ENCODE data around the gene OTX1.

- TF ChIP-seq CTCF (IDR thresholded peaks at IDR 0.05) (no peak), SP1 (CRISPR knock-in tag; conservative IDR thresholded peaks at IDR 0.05) (no peak), JUN (CRISPR knock-in tag; IDR thresholded peaks at IDR 0.05) (no peak), MAX (CRISPR knock-in tag; IDR thresholded peaks at IDR 0.05) (no peak), NFYB (CRISPR knock-in tag; conservative IDR thresholded peaks at IDR 0.05; ENCODE audit: low read depth) (no peak), FOXP1 (CRISPR knock-in tag; IDR thresholded peaks at IDR 0.05; ENCODE audit: borderline replicate concordance) (no peak), RELA (CRISPR knock-in tag; IDR thresholded peaks at IDR 0.05; ENCODE audit: borderline replicate concordance) (no peak), NFATC4 (CRISPR knock-in tag; IDR thresholded peaks at IDR 0.05) (no peak), USF2 (CRISPR knock-in tag; IDR thresholded peaks at IDR 0.05) (no peak), MYBL2 (CRISPR knock-in tag; IDR thresholded peaks at IDR 0.05) (no peak), ATF3 (CRISPR knock-in tag; conservative IDR thresholded peaks at IDR 0.05) (no peak)
Observed at GRCh38 chr2:63060472-63060991, 9.9 kb downstream of the OTX1 start.

All from WTC11 (cell line).